ENCODE results near the gene LY6G6D. TPM values are rescaled to one million over a fixed set of nuclear protein-coding genes. Genes with fewer than 3 reads are reported as not detected.

Gene LY6G6D
- total and polyA plus RNA-seq, 2 donors (not counting 1 experiment from before 2014, with no cell fraction given), result not detected

DNA sequence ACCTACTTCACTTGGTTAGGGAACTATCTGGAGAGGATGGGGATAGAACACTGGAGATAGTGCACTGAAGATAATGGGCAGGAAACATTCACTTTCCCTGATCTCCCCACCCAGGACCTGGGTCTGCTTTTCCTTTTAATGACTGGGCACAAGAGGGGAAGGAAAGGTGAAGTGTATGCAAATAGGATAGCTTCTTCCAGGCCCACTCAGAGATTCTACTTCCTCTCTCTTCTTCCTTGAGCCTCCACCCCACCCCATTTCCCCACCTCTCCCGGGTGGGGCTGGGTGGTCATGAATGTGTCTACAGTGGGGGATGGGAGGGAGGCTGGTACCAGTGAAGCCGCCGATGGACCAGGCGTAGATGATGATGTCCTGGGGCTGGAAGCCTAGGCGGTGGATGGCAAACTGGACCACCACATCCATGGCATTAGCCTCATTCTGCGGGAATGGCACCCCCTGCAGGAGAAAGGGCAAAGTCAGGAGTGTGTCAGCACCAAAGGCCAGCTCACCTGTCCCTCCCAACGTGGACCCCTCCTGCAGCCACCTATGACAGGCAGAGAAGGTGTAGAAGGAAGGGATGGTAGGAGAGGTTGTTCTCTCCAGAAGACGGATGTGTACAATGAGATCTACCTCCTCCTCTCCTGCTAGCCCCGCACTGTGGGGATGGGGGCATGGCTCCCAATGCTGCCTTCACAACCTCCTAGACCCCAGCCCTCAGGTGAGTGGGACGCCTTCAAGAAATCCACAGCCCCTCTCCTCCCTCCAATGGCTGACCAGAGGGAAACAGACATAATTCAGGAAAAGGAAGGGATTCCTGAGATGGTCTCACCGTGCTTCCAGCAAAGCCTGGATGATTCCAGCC lies 25.7 kb upstream of the LY6G6D start:
- intact Hi-C loops (cut with micrococcal nuclease), result no loop called here
- Mint-ChIP-seq H3K4me1 (peaks cover 17% of the 10 kb centered on the region), H3K4me3 (no peak overlapping the region), H3K9me3 (ENCODE audit: insufficient read depth) (no peaks in the 10 kb centered on the region), H3K27ac (peak overlapping the region; percentile 56), H3K27me3 (no peaks in the 10 kb centered on the region)
- CTCF ChIA-PET, result no interaction called here
- DNase-seq (no peak), ATAC-seq (ENCODE audit: low read depth) (no peak)
- H3K27ac ChIP-seq (ENCODE audit: low read length in 2 of 2), result peak overlapping the region in 1 of 2 donors; percentile 32
- no peak overlapping the region for H3K9ac ChIP-seq (ENCODE audit: low read length)
- WGBS (ENCODE audit: insufficient coverage), result 96% methylated on average over 6 of the region's 11 CpGs
- no peaks in the 10 kb centered on the region for H3K9me3 ChIP-seq (ENCODE audit: control extremely low read depth in 1 of 3, control insufficient read depth in 2 of 3, insufficient read depth in 1 of 3, low read length in 2 of 3)
- H3K4me1 ChIP-seq (ENCODE audit: control insufficient read depth in 2 of 2, insufficient read depth in 2 of 2, low read length in 2 of 2), result peaks cover 10 to 18% of the 10 kb centered on the region in 2 donors
- peaks cover 0 to 81% of the 10 kb centered on the region in 2 experiments for H3K36me3 ChIP-seq (replicated peaks in 1 of 2; ENCODE audit: control extremely low read depth in 1 of 2, control insufficient read depth in 1 of 2, extremely low read depth in 1 of 2, insufficient read depth in 2 of 2, low read length in 1 of 2)
- H3K4me3 ChIP-seq (ENCODE audit: control extremely low read depth in 1 of 5, extremely low read depth in 1 of 5, insufficient read depth in 1 of 5, low read depth in 2 of 5, low read length in 4 of 5), result no peak overlapping the region
- no peak overlapping the region for H2AFZ ChIP-seq (ENCODE audit: insufficient read depth, low read depth, low read length, poor library complexity, severe bottlenecking)
- H3K79me2 ChIP-seq (ENCODE audit: control insufficient read depth, insufficient read depth, low read length), result no peaks in the 10 kb centered on the region
- H4K20me1 ChIP-seq (ENCODE audit: control insufficient read depth, insufficient read depth, low read length, poor library complexity, severe bottlenecking), result no peaks in the 10 kb centered on the region
- POLR2A ChIA-PET, result interaction anchor here (0.5 kb wide), 1 partner anchor 160 kb away, joined by 6 read pairs; no protein-coding TSS in a partner anchor
- no peaks in the 10 kb centered on the region for H3K27me3 ChIP-seq (replicated peaks in 1 of 4; ENCODE audit: control extremely low read depth in 1 of 4, control insufficient read depth in 3 of 4, insufficient read depth in 4 of 4, low read length in 3 of 4)
- no peak for TF ChIP-seq EZH2 (IDR thresholded peaks at IDR 0.05; ENCODE audit: borderline replicate concordance, insufficient read depth, low read depth, low read length, poor library complexity, severe bottlenecking)
- TF ChIP-seq, protein P1, sequence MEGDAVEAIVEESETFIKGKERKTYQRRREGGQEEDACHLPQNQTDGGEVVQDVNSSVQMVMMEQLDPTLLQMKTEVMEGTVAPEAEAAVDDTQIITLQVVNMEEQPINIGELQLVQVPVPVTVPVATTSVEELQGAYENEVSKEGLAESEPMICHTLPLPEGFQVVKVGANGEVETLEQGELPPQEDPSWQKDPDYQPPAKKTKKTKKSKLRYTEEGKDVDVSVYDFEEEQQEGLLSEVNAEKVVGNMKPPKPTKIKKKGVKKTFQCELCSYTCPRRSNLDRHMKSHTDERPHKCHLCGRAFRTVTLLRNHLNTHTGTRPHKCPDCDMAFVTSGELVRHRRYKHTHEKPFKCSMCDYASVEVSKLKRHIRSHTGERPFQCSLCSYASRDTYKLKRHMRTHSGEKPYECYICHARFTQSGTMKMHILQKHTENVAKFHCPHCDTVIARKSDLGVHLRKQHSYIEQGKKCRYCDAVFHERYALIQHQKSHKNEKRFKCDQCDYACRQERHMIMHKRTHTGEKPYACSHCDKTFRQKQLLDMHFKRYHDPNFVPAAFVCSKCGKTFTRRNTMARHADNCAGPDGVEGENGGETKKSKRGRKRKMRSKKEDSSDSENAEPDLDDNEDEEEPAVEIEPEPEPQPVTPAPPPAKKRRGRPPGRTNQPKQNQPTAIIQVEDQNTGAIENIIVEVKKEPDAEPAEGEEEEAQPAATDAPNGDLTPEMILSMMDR (IDR thresholded peaks at IDR 0.05), result no peak
- H3K4me2 ChIP-seq (replicated peaks; ENCODE audit: low read depth, low read length, poor library complexity, severe bottlenecking), result peak overlapping the region; percentile 36
